Measurements from ENCODE around the gene SPNS2.

DNA sequence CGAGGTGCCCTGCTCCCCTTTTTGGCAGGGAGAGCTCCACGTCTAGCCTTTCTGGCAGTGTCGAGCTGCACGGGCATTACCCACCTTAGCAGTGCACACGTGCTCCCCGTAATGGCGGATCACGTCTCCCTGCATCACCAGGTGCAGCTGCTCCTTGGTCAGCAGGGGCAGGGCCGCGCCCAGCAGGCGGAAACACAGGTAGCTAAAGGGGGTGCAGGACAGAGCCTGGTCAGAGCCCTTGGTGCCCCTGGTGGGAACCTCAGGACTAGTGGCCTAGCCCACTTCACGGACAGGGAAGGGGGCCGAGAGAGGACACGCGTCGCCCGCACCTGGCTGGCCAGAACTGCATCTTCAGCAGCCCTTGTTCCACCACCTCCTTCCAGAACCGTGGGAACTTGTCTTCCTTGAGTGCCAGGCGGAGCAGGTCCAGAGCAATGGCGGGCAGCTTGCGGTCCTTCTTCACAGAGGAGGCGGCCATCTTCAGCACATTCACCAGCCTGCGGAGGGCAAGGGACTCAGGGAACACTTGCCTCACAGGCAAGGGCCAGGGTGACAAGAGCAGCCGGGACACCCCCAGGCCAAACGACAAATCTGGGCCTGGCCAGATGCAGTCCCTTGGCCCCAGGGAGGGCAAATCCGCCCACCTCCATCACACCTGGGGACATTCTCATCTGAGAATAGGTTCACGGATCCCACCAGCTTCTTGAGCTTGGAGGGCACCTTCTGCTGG, 53.3 kb downstream of the SPNS2 start:
- TF ChIP-seq CTCF (IDR thresholded peaks at IDR 0.05) = no peak
- no peak for TF ChIP-seq POLR2A (IDR thresholded peaks at IDR 0.05)

Data from body of pancreas (tissue), 4 donors.